ENCODE measurements around the gene RAB6A.
A peak's percentile ranks its signal among the peaks of the same experiment; 100 is the strongest.
"Not testable (repeated sequence)": the region's sequence is repeated elsewhere in the genome, so short reads cannot be mapped to it uniquely, and the experiment has no call there.

The RAB6A gene

GRCh38 chr11:73726825-73727224 lies 34.0 kb downstream of the RAB6A start:
- no peak for DNase-seq (ENCODE audit: low spot score)

GRCh38 chr11:73717136-73717535 lies 43.7 kb downstream of the RAB6A start:
- DNase-seq (ENCODE audit: low spot score): no peak

DNA sequence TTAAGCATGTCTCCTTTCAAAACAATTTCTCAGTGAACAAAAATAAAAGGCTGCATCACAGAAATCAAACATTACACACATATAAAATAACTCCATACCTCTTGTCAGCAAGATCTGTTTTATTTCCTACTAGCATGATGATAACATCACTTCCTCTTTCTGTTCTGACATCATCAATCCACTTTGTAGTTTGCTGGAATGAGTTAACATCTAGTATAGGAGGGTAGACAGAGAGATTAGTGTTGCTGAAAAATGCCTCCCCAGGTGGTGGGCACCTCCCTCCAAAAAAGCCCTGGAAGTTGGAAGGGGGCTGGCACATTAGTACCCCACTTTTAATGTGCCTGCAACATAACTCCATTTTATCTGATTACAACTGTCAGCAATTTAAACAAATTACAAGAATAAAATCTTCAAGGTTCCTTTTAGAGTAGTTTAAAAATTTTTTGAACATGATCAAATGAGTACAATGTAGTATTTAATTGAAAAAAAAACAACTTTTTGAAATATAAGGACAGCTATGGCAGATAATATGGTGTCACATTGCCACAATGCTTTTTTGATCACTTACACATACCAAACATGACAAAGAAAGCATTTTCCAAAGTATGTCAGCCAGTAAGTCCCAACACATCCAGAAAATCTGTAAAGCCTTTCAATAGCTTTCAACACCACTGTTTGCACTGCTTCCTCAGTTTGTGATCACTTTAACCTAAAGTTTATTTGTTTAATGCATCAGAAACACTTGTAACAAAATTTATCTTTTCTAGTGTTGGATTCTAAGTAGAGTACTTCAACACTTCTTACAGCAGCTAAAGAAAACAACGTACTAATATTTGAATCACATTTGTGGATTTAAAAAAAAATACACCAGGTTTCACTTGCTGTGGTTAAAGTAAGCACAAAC lies 44.5 kb downstream of the RAB6A start:
- no peak for DNase-seq (ENCODE audit: low spot score)

DNA sequence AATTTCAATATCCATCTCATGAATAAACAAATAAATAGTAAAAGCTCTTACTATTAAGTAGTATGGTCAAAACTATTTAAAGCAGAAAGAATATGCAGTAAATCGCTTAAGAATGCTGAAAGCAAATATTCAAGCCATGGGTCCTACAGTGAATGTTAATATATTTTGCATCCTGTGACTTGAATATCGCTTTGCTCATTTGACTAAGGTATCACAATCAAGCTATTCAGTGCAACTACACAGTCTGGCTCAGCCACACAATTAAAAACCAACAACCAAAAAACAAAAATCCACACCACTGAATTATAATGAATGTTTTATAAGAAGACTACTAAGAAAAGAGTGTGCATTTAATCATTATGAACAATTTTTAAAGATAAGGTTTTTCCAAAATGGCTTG lies 45.3 kb downstream of the RAB6A start:
- no peak for DNase-seq (ENCODE audit: low spot score)

GRCh38 chr11:73710964-73711363 lies 49.9 kb downstream of the RAB6A start:
- DNase-seq (ENCODE audit: low spot score): no peak

DNA sequence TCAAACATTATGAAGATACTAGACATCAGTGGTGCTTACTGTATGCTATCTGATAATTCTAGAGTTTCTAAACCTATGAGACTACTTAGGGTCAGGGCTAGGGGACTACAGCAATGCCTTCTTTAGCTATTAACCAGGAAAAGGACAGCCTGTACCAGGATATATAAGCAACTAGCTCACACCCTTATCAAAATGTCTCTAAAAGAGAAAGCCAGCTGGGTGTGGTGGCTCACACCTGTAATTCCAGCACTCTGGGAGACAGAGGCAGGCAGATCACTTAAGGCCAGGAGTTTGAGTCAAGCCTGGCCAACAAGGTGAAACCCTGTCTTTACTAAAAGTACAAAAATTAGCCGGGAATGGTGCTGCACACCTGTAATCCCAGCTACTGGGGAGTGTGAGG lies 55.8 kb downstream of the RAB6A start:
- DNase-seq (ENCODE audit: low spot score): no peak

- DNase-seq (ENCODE audit: low spot score): no peak
Observed at GRCh38 chr11:73693899-73694525, 66.9 kb downstream of the RAB6A start.

- no peak for DNase-seq (ENCODE audit: low spot score)
Observed at GRCh38 chr11:73680687-73681086, 80.2 kb downstream of the RAB6A start.

- DNase-seq (ENCODE audit: low spot score): not testable (repeated sequence)
Observed at GRCh38 chr11:73676552-73676951, 84.3 kb downstream of the RAB6A start.

GRCh38 chr11:73671701-73672100 lies 89.2 kb downstream of the RAB6A start:
- DNase-seq (ENCODE audit: low spot score): no peak

GRCh38 chr11:73670808-73671207 lies 90.1 kb downstream of the RAB6A start:
- DNase-seq (ENCODE audit: low spot score): no peak

- DNase-seq (ENCODE audit: low spot score): no peak
Observed at GRCh38 chr11:73667891-73668290, 93.0 kb downstream of the RAB6A start.

- DNase-seq (ENCODE audit: low spot score): no peak
Observed at GRCh38 chr11:73664877-73665276, 96.0 kb downstream of the RAB6A start.

- no peak for DNase-seq (ENCODE audit: low spot score)
Observed at GRCh38 chr11:73663604-73664495, 97.0 kb downstream of the RAB6A start.

DNA sequence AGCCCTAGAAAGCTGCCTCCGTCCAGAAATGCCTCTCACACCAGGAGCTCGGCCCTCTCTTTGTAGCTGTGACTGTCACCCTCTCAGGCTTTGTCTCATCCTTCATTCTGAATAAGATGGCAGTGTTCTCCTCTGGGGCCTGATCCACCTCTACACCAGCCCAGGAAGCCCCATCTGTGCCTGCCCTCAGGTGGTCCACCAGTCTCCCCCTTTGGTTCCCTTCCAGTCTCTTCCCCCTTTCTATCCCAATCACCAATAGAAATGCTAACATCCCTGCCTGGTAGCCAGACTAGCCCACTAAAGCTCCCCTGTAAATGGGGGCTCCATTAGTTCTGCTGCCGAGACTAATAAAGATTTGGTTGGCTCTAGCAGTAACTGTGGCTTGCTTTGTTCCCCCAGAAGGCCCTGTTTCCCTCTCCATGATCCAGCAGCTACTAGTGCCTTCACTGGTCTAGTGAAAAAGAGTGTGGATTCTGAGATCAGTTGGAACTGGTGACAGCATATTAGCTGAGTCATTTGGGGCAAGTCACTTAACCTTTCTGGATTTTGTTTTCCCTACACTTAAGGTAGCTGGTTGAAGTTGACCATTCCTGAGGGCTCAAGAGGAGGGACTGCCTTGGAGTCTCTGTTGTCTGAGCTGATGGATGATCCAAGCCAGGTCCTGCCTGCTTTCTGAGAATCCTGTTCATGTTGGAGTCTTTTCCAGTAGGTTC lies 98.3 kb downstream of the RAB6A start:
- DNase-seq (ENCODE audit: low spot score): no peak

DNA sequence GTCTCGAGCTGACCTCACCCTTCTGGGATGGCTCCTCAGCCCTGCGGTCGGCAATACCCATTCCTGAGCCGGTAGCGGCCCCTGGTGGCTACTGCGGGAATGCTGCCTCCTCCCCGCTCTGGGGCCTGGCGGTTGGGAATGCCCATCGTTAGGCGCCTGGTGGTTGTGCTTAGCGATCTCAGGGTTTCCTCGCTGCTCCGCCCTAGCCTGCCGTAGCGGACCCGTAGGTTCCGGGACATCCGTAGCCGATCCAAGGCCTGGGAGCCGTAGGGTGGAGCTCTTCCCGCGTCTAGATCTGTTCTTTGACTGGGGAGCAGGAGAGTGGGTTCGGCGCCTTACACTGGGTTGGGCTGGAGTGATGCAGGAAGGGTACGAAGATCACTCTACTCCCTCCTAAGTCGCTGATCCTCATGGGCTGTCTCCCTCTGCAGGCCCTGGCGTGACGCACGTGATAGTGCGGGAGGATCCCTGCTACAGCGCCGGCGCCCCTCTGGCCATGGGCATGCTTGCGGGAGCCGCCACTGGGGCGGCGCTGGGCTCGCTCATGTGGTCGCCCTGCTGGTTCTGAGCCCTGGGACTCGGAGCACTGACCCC lies 99.7 kb downstream of the RAB6A start:
- peak; percentile 38 for DNase-seq (ENCODE audit: low spot score)

- DNase-seq (ENCODE audit: low spot score): no peak
Observed at GRCh38 chr11:73660497-73661034, 100.3 kb downstream of the RAB6A start.

DNA sequence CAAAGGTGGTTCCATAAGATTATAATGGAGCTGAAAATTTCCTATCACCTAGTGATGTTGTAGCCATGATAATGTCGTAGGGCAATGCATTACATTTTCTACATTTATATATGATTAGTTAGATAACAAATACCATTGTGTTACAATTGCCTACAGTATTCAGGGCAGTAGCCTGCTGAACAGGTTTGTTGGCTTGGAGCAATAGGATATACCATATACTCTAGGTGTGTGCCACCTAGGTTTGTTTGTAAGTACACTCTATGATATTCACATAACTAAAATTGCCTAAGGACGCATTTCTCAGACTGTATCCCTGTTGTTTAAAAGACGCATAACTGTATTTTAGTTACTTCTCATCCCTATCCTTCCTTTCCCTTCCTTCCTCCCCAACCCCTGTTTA lies 100.9 kb downstream of the RAB6A start:
- DNase-seq (ENCODE audit: low spot score): no peak

DNA sequence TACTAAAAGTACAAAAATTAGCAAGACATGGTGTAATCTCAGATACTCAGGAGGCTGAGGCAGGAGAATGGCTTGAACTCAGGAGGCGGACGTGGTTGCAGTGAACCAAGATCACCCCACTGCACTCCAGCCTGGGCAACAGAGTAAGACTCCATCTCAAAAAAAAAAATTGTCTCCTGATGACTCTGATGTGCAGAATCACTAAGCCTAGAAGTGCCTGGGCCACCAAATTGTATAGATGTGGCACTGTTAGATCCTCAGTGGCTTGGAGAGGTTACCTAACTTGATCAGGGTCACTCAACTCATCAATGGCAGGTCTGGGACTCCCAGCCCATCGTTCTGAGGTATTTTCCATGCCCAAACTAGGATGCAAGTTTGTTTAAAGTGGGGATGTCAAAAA lies 103.9 kb downstream of the RAB6A start:
- no peak for DNase-seq (ENCODE audit: low spot score)

- no peak for DNase-seq (ENCODE audit: low spot score)
Observed at GRCh38 chr11:73655686-73656085, 105.2 kb downstream of the RAB6A start.

- DNase-seq (ENCODE audit: low spot score): no peak
Observed at GRCh38 chr11:73654482-73655021, 106.3 kb downstream of the RAB6A start.

All from RKO (cell line).